OCI-LY7 (cell line): ENCODE measurements around the gene MAPT. TPM values are rescaled to one million over a fixed set of nuclear protein-coding genes. Genes with fewer than 3 reads are reported as not detected.

Experiments
- BruUV-seq: library from RNA; stranded (reverse); fragments of 400-500 nt; replicated peaks from 2 replicates; lab custom pipeline; 2021; lab: Mats Ljungman, UMichigan
- CTCF ChIA-PET: fragments of 300-600 bp; sonication (Branson Sonifier 250); formaldehyde crosslinking; loops from one replicate; lab custom pipeline; 2022; ENCODE audit warnings: antibody characterized with exemption; ENCODE audit not compliant: unreplicated experiment; lab: Charles Lee
- POLR2A ChIA-PET: fragments of 300-600 bp; sonication (Branson Sonifier 250); formaldehyde crosslinking; loops from one replicate; lab custom pipeline; 2022; ENCODE audit warnings: antibody characterized with exemption; lab: Charles Lee
- DNase-seq: peaks from one replicate; pipeline ENCODE4 v3.0.0-alpha.2; 2015; ENCODE audit warnings: low spot score
- H2AFZ ChIP-seq: fragments of 200-600 bp; sonication (generic), shearing (Covaris generic); 2 replicates; pipeline ENCODE4 v1.6.1; 2014; ENCODE audit warnings: mild to moderate bottlenecking, antibody characterized with exemption, low read length, moderate library complexity
- H3K27ac ChIP-seq: fragments of 200-600 bp; sonication (generic); 2 replicates; pipeline ENCODE4 v1.5.1; 2014; ENCODE audit warnings: mixed run types, low read depth, mild to moderate bottlenecking, moderate library complexity, low read length, inconsistent platforms; ENCODE audit not compliant: poor library complexity, severe bottlenecking
- H3K36me3 ChIP-seq: fragments of 200-600 bp; sonication (generic); 2 replicates; pipeline ENCODE4 v1.6.1; 2014; ENCODE audit warnings: mild to moderate bottlenecking, antibody characterized with exemption, low read length, moderate library complexity, mixed read lengths; ENCODE audit not compliant: insufficient read depth
- H3K4me1 ChIP-seq: fragments of 200-600 bp; sonication (generic); 2 replicates; pipeline ENCODE4 v1.5.1; 2014; ENCODE audit warnings: mild to moderate bottlenecking, low read length; ENCODE audit not compliant: insufficient read depth, poor library complexity, severe bottlenecking
- H3K4me2 ChIP-seq: fragments of 200-600 bp; sonication (generic); 2 replicates; pipeline ENCODE4 v1.6.1; 2014; ENCODE audit warnings: mild to moderate bottlenecking, low read length
- H3K4me3 ChIP-seq: fragments of 200-600 bp; sonication (generic); 2 replicates; pipeline ENCODE4 v1.5.1; 2014; ENCODE audit warnings: mild to moderate bottlenecking, low read depth, low read length; ENCODE audit not compliant: poor library complexity, severe bottlenecking
- H3K79me2 ChIP-seq: fragments of 200-600 bp; sonication (generic); 2 replicates; pipeline ENCODE4 v1.6.1; 2016; ENCODE audit warnings: low read depth, mild to moderate bottlenecking, low read length, moderate library complexity, mixed read lengths; ENCODE audit not compliant: insufficient read depth
- H3K9me2 ChIP-seq: fragments of 200-600 bp; sonication (generic); 2 replicates; pipeline ENCODE4 v1.6.1; 2016; ENCODE audit warnings: mild to moderate bottlenecking, low read length, mixed read lengths; ENCODE audit not compliant: insufficient read depth
- H3K9me3 ChIP-seq: fragments of 200-600 bp; sonication (generic); 2 replicates; pipeline ENCODE4 v1.6.1; 2014; ENCODE audit warnings: mild to moderate bottlenecking, mixed run types, low read length, mixed read lengths
- H4K20me1 ChIP-seq: fragments of 200-600 bp; sonication (generic); 2 replicates; pipeline ENCODE4 v1.6.1; 2014; ENCODE audit warnings: mild to moderate bottlenecking, antibody characterized with exemption, low read length, moderate library complexity, mixed read lengths; ENCODE audit not compliant: insufficient read depth
- EZH2phosphoT487 ChIP-seq: fragments of 200-600 bp; sonication (generic); IDR thresholded peaks from 2 replicates; pipeline ENCODE4 v1.6.1; 2018; ENCODE audit warnings: low read depth, borderline replicate concordance, mild to moderate bottlenecking, mixed run types, antibody characterized with exemption, low read length, moderate library complexity, mixed read lengths
- intact Hi-C: fragments of 100-400 bp; cut with micrococcal nuclease; formaldehyde crosslinking; loops from one replicate; pipeline ENCODE4 v1.10.0; 2022; ENCODE audit not compliant: unreplicated experiment
- total RNA-seq, 2 experiments: library from RNA; depleted of rRNA in 1 of 2; stranded (reverse); fragments of >200 nt in 1 of 2; shearing (Covaris generic) in 1 of 2; gene quantifications; 2 replicates each; pipeline ENCODE4 v1.2.3, GENCODE V29; 2014 to 2022
- TF ChIP-seq, protein P1 (sequence below): fragments of 200-600 bp; sonication (generic); conservative IDR thresholded peaks from 2 replicates; pipeline ENCODE4 v1.5.1; 2014; ENCODE audit warnings: mild to moderate bottlenecking, antibody characterized with exemption, low read length, moderate library complexity, mixed read lengths

The MAPT gene
- total RNA-seq, 2 experiments from 2014 or later, result 0.44 TPM; not detected in 1

DNA sequence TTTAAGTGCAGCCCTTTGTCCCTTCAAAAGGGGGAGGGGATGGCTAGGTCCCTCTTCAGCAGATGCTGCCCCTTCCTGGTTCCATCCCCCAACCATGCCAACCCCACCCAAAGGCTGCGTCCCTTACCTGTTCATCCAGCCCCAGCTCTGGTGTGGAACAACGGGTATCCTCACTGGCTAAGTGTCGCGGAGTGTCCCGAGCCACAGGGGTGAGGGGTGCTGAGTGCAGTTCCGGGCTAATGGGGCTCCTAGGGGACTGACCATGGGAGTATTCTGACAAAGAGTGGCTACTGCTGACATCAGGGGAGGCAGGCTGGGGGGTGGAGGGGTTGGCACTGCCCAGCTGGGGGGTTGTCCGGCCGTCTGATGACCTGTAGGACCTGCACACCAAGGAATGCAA is 137.6 kb downstream of the MAPT start:
- ChIA-PET POLR2A (no interaction called here), CTCF (no interaction called here)
- intact Hi-C loops, result no loop called here
- no peaks in the 10 kb centered on the region for H3K79me2 ChIP-seq
- H3K4me1 ChIP-seq, result no peaks in the 10 kb centered on the region
- H3K27ac ChIP-seq, result no peak overlapping the region
- no peak overlapping the region for H2AFZ ChIP-seq
- BruUV-seq, result no TSS peak
- H4K20me1 ChIP-seq, result no peaks in the 10 kb centered on the region
- H3K36me3 ChIP-seq, result peaks cover 97% of the 10 kb centered on the region
- H3K9me3 ChIP-seq, result no peaks in the 10 kb centered on the region
- no peak overlapping the region for H3K4me2 ChIP-seq
- no peak for DNase-seq
- no peaks in the 10 kb centered on the region for H3K9me2 ChIP-seq
- TF ChIP-seq, protein P1, sequence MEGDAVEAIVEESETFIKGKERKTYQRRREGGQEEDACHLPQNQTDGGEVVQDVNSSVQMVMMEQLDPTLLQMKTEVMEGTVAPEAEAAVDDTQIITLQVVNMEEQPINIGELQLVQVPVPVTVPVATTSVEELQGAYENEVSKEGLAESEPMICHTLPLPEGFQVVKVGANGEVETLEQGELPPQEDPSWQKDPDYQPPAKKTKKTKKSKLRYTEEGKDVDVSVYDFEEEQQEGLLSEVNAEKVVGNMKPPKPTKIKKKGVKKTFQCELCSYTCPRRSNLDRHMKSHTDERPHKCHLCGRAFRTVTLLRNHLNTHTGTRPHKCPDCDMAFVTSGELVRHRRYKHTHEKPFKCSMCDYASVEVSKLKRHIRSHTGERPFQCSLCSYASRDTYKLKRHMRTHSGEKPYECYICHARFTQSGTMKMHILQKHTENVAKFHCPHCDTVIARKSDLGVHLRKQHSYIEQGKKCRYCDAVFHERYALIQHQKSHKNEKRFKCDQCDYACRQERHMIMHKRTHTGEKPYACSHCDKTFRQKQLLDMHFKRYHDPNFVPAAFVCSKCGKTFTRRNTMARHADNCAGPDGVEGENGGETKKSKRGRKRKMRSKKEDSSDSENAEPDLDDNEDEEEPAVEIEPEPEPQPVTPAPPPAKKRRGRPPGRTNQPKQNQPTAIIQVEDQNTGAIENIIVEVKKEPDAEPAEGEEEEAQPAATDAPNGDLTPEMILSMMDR, result no peak
- no peak for TF ChIP-seq EZH2phosphoT487
- no peak overlapping the region for H3K4me3 ChIP-seq

DNA sequence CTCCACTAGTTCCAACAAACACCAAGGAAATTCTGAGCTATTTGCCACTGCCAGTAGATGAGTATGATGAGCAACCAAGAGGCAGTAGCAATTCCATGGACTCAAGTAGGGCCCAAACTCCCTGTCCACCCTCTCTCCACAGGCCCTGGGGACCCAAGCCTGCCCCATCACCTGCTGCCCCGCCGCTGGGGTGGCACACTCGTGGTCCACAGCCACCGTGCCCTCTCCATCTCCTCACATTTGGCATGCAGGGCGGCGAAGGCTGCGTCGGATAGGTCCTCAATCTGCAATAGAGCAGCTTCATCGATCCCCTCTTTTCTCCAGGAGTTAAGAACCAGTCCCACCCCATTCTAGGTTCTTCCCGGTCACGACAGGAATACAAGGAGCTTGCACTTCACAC is 138.6 kb downstream of the MAPT start:
- POLR2A ChIA-PET, result interaction anchor here (0.6 kb wide), 1 partner anchor 134 kb away, joined by 7 read pairs; no protein-coding TSS in a partner anchor

DNA sequence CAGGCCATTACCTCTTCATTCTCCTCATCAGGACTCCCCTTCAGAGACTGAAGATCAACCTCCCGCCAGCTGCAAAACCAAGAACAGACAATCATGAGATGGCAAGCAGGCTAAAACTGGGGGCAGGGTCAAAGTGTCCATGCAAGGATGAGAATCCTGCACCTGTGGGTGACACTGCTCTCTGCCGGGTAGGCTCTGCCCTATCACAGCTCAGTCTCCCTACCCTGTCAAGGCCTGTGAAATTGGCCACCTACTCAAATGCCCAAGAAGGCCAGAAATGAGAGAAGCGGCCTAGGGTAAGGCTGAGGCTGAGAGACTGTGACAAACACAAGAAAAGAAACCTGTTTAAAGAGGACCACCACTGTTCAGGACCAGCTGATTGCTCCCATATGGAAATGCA is 139.0 kb downstream of the MAPT start:
- BruUV-seq, result no TSS peak
- CTCF ChIA-PET, result no interaction called here

More for the DNA sequence above, 138.6 kb downstream of the MAPT start:
- Histone ChIP-seq H3K4me2 (no peak overlapping the region), H3K9me2 (no peaks in the 10 kb centered on the region), H3K9me3 (no peaks in the 10 kb centered on the region), H3K4me3 (no peak overlapping the region), H3K4me1 (no peaks in the 10 kb centered on the region), H2AFZ (no peak overlapping the region), H3K79me2 (no peaks in the 10 kb centered on the region), H3K27ac (no peak overlapping the region), H3K36me3 (peaks cover 97% of the 10 kb centered on the region), H4K20me1 (no peaks in the 10 kb centered on the region)
- CTCF ChIA-PET, result no interaction called here
- TF ChIP-seq, protein P1, result no peak
- no peak for TF ChIP-seq EZH2phosphoT487
- intact Hi-C loops, result no loop called here
- no TSS peak for BruUV-seq
- no peak for DNase-seq

More for the DNA sequence above, 139.0 kb downstream of the MAPT start:
- Histone ChIP-seq H2AFZ (no peak overlapping the region), H3K4me3 (no peak overlapping the region), H3K79me2 (no peaks in the 10 kb centered on the region), H4K20me1 (no peaks in the 10 kb centered on the region), H3K9me2 (no peaks in the 10 kb centered on the region), H3K36me3 (peaks cover 97% of the 10 kb centered on the region), H3K4me1 (no peaks in the 10 kb centered on the region), H3K27ac (no peak overlapping the region), H3K4me2 (no peak overlapping the region), H3K9me3 (no peaks in the 10 kb centered on the region)
- DNase-seq, result no peak
- intact Hi-C loops, result no loop called here
- POLR2A ChIA-PET, result interaction anchor here (0.6 kb wide), 1 partner anchor 133 kb away, joined by 7 read pairs; no protein-coding TSS in a partner anchor
- TF ChIP-seq, protein P1, result no peak
- no peak for TF ChIP-seq EZH2phosphoT487
